DND-41 (cell line): Measurements from ENCODE around the gene RRAGD.

Experiments used
- ATAC-seq: fragments of 200-7000 bp; cut with Tn5 transposase; 3 replicates; pipeline ENCODE4 v1.9.1; 2021; ENCODE audit warnings: low read depth; ENCODE audit not compliant: insufficient read depth
- DNase-seq: peaks from one replicate; pipeline ENCODE4 v3.0.0-alpha.2; 2020
- H2AFZ ChIP-seq: 2 replicates; pipeline ENCODE4 v1.6.0; 2012; ENCODE audit warnings: low read depth, low read length
- H3K27ac ChIP-seq: 2 replicates; pipeline ENCODE4 v1.5.1; 2012; ENCODE audit warnings: low read length, inconsistent platforms
- H3K27me3 ChIP-seq: fragments of 200-600 bp; sonication (generic); 2 replicates; pipeline ENCODE4 v1.6.0; 2012; ENCODE audit warnings: low read length, mild to moderate bottlenecking, inconsistent platforms; ENCODE audit not compliant: insufficient read depth, poor library complexity
- H3K36me3 ChIP-seq: 2 replicates; pipeline ENCODE4 v1.5.1; 2012; ENCODE audit warnings: low read length, inconsistent platforms; ENCODE audit not compliant: insufficient read depth
- H3K4me1 ChIP-seq: 2 replicates; pipeline ENCODE4 v1.5.1; 2012; ENCODE audit warnings: mild to moderate bottlenecking, low read length; ENCODE audit not compliant: insufficient read depth
- H3K4me2 ChIP-seq: 2 replicates; pipeline ENCODE4 v1.6.0; 2012; ENCODE audit warnings: mild to moderate bottlenecking, moderate library complexity, low read length, inconsistent platforms; ENCODE audit not compliant: insufficient read depth
- H3K4me3 ChIP-seq, 2 experiments: fragments of 200-600 bp in 1 of 2; shearing (Covaris generic) in 1 of 2; 2 replicates each; pipeline ENCODE4 v1.5.1; 2012 to 2016; ENCODE audit warnings: inconsistent platforms in 2 of 2, low read length in 2 of 2, mild to moderate bottlenecking in 2 of 2, low read depth in 1 of 2, moderate library complexity in 1 of 2
- H3K79me2 ChIP-seq: 2 replicates; pipeline ENCODE4 v1.6.0; 2012; ENCODE audit warnings: low read length, inconsistent platforms; ENCODE audit not compliant: insufficient read depth
- H3K9ac ChIP-seq: 2 replicates; pipeline ENCODE4 v1.6.0; 2012; ENCODE audit warnings: low read depth, mild to moderate bottlenecking, inconsistent platforms, low read length, moderate library complexity
- H3K9me3 ChIP-seq: 2 replicates; pipeline ENCODE4 v1.5.1; 2012; ENCODE audit warnings: low read length, moderate library complexity, mild to moderate bottlenecking, inconsistent platforms; ENCODE audit not compliant: insufficient read depth, severe bottlenecking
- H4K20me1 ChIP-seq: 2 replicates; pipeline ENCODE4 v1.6.0; 2012; ENCODE audit warnings: low read length; ENCODE audit not compliant: insufficient read depth
- EZH2 ChIP-seq: IDR thresholded peaks from 3 replicates; pipeline ENCODE4 v1.6.1; 2012; ENCODE audit warnings: borderline replicate concordance, low read depth, mild to moderate bottlenecking, moderate library complexity, low read length, inconsistent platforms; ENCODE audit not compliant: severe bottlenecking
- TF ChIP-seq, protein P1 (sequence below): IDR thresholded peaks from 2 replicates; pipeline ENCODE4 v1.5.1; 2012; ENCODE audit warnings: borderline replicate concordance, low read length, moderate library complexity, mild to moderate bottlenecking; ENCODE audit not compliant: poor library complexity, severe bottlenecking; ENCODE audit errors: extremely low read depth

The RRAGD gene

DNA sequence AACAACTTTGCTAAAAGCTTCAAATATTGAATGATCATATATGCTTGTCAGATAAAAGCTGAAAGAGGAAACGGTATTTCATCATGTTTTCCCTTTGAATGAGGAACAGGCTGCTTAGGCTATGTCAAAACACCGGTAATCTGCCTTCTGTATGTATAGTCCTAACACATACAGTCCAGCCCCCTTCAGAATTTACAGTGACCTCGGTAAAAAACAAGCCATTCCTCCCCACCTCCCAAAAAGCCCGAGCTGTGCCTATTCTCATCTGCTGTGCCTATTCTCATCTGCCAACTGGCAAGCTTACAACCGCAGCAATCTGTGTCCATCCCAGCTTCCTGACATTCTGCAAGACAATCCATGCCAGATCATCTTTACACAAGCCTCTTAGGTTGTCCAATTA is 32.8 kb downstream of the RRAGD start:
- Histone ChIP-seq H3K4me2 (no peak overlapping the region), H3K36me3 (peaks cover 38% of the 10 kb centered on the region), H4K20me1 (0 out of 2 replicates have a peak, but pooled peaks cover 2% of the 10 kb centered on the region), H3K4me1 (peaks cover 18% of the 10 kb centered on the region), H3K9ac (no peak overlapping the region), H2AFZ (no peak overlapping the region), H3K4me3 (no peak overlapping the region), H3K27me3 (no peaks in the 10 kb centered on the region), H3K9me3 (no peaks in the 10 kb centered on the region), H3K27ac (no peak overlapping the region), H3K79me2 (0 out of 2 replicates have a peak, but pooled peaks cover 2% of the 10 kb centered on the region)
- no peak for ATAC-seq
- no peak for DNase-seq
- TF ChIP-seq, protein P1, sequence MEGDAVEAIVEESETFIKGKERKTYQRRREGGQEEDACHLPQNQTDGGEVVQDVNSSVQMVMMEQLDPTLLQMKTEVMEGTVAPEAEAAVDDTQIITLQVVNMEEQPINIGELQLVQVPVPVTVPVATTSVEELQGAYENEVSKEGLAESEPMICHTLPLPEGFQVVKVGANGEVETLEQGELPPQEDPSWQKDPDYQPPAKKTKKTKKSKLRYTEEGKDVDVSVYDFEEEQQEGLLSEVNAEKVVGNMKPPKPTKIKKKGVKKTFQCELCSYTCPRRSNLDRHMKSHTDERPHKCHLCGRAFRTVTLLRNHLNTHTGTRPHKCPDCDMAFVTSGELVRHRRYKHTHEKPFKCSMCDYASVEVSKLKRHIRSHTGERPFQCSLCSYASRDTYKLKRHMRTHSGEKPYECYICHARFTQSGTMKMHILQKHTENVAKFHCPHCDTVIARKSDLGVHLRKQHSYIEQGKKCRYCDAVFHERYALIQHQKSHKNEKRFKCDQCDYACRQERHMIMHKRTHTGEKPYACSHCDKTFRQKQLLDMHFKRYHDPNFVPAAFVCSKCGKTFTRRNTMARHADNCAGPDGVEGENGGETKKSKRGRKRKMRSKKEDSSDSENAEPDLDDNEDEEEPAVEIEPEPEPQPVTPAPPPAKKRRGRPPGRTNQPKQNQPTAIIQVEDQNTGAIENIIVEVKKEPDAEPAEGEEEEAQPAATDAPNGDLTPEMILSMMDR, result no peak
- TF ChIP-seq EZH2, result no peak

DNA sequence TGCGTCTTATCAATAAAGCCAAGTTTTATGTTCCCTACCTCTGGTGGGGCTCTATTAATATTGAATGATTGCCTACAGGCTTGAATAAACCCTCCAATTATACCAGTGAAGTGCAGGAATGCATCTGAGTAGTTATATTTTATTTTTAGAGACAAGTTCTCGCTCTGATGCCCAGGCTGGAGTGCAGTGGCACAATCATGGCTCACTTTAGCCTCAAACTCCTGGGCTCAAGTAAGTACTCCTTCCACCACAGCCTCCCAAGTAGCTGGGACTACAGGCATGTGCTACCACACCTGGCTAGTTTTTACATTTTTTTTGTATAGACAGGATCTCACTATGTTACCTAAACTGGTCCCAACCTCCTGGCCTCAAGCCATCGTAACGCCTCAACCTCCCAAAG is 33.4 kb downstream of the RRAGD start:
- H3K4me2 ChIP-seq, result no peak overlapping the region
- H3K9ac ChIP-seq, result no peak overlapping the region

DNA sequence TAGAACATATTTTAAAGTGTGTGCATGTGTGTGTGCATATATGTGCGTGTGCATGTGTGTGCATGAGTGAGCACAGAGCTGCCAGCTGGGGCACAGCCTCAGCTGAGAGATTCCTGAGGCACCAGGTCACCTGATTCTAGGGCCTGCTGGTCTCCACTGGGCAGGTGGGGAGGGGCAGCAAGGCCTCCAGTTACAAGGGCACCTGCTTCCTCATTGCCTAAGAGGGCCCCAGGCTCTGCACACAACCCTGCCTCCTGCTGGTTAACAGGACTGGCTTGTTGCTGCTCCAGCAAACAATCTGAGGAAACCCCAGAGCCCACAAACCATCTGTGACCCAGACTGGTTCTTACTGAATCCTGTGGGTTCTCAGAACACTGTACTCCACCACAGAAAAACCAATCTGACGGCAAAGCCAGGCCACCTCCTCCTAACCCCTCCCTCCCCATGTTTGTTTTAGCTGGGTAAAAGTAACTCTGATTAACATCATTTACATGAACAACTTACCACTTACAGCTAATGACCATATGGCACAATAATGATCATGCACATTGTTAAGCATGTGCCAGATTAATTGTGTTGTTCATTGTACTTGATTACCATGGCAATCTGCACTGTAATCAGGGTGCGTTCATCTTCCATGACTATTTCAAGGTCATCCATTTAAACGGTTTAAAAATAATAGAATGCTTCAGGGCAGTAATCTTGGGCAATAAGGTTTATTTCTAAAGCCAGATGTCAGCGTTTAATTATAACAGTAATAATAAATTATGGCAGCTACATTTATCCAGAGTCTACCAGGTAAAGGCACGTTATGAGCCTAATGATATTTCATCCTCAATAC is 36.4 kb downstream of the RRAGD start:
- peak; percentile 91 for ATAC-seq
- H3K27ac ChIP-seq, result peak overlapping the region; percentile 74

More for the DNA sequence above, 33.4 kb downstream of the RRAGD start:
- H3K9me3 ChIP-seq, result no peaks in the 10 kb centered on the region
- H4K20me1 ChIP-seq, result 0 out of 2 replicates have a peak, but pooled peaks cover 2% of the 10 kb centered on the region
- no peak for ATAC-seq
- TF ChIP-seq, protein P1, result no peak
- no peak for TF ChIP-seq EZH2
- no peaks in the 10 kb centered on the region for H3K27me3 ChIP-seq
- peaks cover 23% of the 10 kb centered on the region for H3K4me1 ChIP-seq
- H3K36me3 ChIP-seq, result peaks cover 38% of the 10 kb centered on the region
- no peak overlapping the region for H3K4me3 ChIP-seq
- no peak for DNase-seq
- H3K27ac ChIP-seq, result no peak overlapping the region
- no peak overlapping the region for H2AFZ ChIP-seq
- H3K79me2 ChIP-seq, result 0 out of 2 replicates have a peak, but pooled peaks cover 2% of the 10 kb centered on the region

More for the DNA sequence above, 36.4 kb downstream of the RRAGD start:
- no peak overlapping the region for H3K4me3 ChIP-seq
- peaks cover 43% of the 10 kb centered on the region for H3K4me1 ChIP-seq
- H4K20me1 ChIP-seq, result 0 out of 2 replicates have a peak, but pooled peaks cover 2% of the 10 kb centered on the region
- no peaks in the 10 kb centered on the region for H3K27me3 ChIP-seq
- TF ChIP-seq, protein P1, result peak; percentile 78
- TF ChIP-seq EZH2, result no peak
- no peak overlapping the region for H3K4me2 ChIP-seq
- H3K79me2 ChIP-seq, result 0 out of 2 replicates have a peak, but pooled peaks cover 2% of the 10 kb centered on the region
- no peak overlapping the region for H3K9ac ChIP-seq
- no peaks in the 10 kb centered on the region for H3K9me3 ChIP-seq
- H2AFZ ChIP-seq, result no peak overlapping the region
- peaks cover 26% of the 10 kb centered on the region for H3K36me3 ChIP-seq
- peak; percentile 85 for DNase-seq
